ENCODE data around the gene PPIL4.

The PPIL4 gene, protein sequence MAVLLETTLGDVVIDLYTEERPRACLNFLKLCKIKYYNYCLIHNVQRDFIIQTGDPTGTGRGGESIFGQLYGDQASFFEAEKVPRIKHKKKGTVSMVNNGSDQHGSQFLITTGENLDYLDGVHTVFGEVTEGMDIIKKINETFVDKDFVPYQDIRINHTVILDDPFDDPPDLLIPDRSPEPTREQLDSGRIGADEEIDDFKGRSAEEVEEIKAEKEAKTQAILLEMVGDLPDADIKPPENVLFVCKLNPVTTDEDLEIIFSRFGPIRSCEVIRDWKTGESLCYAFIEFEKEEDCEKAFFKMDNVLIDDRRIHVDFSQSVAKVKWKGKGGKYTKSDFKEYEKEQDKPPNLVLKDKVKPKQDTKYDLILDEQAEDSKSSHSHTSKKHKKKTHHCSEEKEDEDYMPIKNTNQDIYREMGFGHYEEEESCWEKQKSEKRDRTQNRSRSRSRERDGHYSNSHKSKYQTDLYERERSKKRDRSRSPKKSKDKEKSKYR

DNA sequence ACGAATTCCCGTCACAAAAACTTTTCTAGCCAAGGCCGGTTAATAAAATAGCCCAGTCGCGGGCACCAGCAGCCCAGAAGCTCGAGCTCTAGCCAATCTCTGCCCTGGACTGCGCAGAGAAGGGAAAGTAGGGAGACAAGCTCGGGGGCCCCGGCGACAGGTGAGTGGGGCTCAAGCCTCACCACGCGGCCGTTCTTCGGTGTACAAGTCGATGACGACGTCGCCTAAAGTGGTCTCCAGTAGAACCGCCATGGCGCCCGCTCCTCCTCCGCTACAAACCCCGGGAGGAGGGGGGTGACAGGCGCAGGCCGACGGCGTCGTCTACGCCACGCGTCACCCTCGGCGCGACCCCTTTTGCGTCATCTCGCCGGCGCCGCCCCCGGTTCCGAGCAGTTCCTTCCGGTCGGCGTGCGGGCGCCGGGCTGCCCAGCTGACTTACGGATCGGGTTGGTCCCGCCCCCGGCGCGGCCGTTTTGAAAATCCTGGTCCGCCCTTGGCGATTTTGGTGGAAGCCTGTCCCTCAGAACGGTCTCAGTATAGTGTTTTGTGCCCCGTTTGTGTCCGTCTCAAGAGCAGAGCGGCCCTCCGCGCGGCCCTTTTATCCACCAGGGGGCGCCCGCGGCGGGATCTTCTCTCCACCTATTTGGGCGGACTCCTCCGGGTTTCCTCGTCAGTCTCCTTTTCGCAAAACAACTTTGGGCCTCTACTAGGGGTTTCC, at the start of gene PPIL4:
Gene PPIL4 (minus strand): TSS at position 290 of the 718 bp plus-strand sequence. CDS start 38 bp downstream, at position 252.
- Histone ChIP-seq H3K36me3 (peaks cover under 1% of the 10 kb centered on the region; the same call in 1 of the 2 replicates), H3K4me2 (peak within 1 kb of the TSS; percentile 93), H3K9me3 (no peaks in the 10 kb centered on the region), H4K20me1 (peaks cover 43% of the 10 kb centered on the region), H3K9ac (peak within 1 kb of the TSS; percentile 93), H3K27ac (peak within 1 kb of the TSS; percentile 87), H3K4me3 (peak within 1 kb of the TSS; percentile 91), H3K4me1 (peaks cover 34% of the 10 kb centered on the region), H3K27me3 (no peaks in the 10 kb centered on the region)
- TF ChIP-seq Cebpa-rat (IDR thresholded peaks at IDR 0.05), result no peak

DNA sequence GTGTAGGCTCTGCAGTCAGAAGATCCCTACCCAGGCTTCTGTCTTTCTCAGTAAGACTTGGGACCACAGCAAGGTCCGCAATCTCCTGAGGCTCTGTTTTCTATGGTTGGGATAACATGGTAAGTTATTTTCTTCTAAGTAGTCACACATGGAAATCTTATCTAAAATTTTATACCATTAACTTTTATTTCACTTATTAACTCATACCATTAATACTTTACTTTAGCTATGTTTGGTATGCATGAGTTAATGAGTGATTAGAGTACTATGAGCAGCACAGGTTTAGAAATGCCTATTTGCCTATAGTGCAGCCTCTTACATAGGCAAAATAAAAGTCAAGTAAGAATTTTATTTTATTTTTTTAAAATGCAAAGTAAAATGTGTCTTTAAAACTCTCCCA, 47.6 kb upstream of the PPIL4 start:
- no peak overlapping the region for H3K9ac ChIP-seq
- no peak overlapping the region for H3K4me3 ChIP-seq
- H3K4me1 ChIP-seq, result no peaks in the 10 kb centered on the region
- H3K27ac ChIP-seq, result no peak overlapping the region
- H3K9me3 ChIP-seq, result no peaks in the 10 kb centered on the region
- no peaks in the 10 kb centered on the region for H3K27me3 ChIP-seq
- no peaks in the 10 kb centered on the region for H4K20me1 ChIP-seq
- no peak overlapping the region for H3K4me2 ChIP-seq
- no peak for TF ChIP-seq Cebpa-rat (IDR thresholded peaks at IDR 0.05)
- peaks cover 91% of the 10 kb centered on the region for H3K36me3 ChIP-seq

DNA sequence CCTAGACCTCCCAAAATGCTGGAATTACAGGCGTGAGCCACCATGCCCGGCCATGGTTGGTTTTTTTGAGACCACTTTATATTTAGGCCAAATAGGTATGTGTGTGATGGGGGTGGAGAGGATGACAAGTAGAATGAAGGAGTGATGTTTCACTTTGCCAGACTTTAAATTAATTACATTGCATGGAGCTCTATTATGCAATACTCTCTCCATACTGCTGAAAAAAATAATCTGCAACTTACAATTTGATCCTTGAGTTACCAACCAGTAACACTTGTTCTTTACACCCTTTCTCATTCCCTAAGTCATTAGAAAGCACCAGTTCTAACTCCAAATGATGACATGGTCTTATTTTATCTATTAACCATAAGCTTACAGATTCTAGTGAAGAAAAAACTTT, 47.1 kb upstream of the PPIL4 start:
- Histone ChIP-seq H3K4me2 (no peak overlapping the region), H3K4me3 (no peak overlapping the region), H3K4me1 (no peaks in the 10 kb centered on the region), H3K27ac (no peak overlapping the region), H3K27me3 (no peaks in the 10 kb centered on the region), H3K9ac (no peak overlapping the region), H3K9me3 (no peaks in the 10 kb centered on the region), H3K36me3 (peaks cover 88% of the 10 kb centered on the region), H4K20me1 (no peaks in the 10 kb centered on the region)
- TF ChIP-seq Cebpa-rat (IDR thresholded peaks at IDR 0.05), result no peak

DNA sequence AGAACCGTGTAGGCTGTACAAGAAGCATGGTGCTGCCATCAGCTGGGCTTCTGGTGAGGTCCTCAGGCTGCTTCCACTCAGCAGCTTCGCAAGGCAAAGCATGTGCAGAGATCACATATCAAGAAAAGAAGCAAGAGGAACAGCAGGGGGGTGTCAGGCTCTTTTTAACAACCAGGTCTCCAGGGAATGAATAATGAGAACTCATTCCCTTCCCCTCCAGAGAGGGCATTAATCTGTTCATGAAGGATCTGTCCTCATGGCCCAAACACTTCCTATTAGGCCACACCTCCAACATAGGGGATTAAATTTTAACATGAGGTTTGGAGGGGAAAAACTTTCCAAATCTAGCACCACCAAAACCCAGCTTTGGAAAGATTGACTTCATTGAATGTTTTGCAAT, 40.3 kb upstream of the PPIL4 start:
- TF ChIP-seq Cebpa-rat (IDR thresholded peaks at IDR 0.05), result no peak
- H3K9me3 ChIP-seq, result no peaks in the 10 kb centered on the region
- H3K9ac ChIP-seq, result no peak overlapping the region
- no peak overlapping the region for H3K4me2 ChIP-seq
- no peaks in the 10 kb centered on the region for H4K20me1 ChIP-seq
- H3K4me3 ChIP-seq, result no peak overlapping the region
- no peak overlapping the region for H3K27ac ChIP-seq
- H3K4me1 ChIP-seq, result no peaks in the 10 kb centered on the region
- peaks cover 82% of the 10 kb centered on the region for H3K36me3 ChIP-seq
- no peaks in the 10 kb centered on the region for H3K27me3 ChIP-seq

DNA sequence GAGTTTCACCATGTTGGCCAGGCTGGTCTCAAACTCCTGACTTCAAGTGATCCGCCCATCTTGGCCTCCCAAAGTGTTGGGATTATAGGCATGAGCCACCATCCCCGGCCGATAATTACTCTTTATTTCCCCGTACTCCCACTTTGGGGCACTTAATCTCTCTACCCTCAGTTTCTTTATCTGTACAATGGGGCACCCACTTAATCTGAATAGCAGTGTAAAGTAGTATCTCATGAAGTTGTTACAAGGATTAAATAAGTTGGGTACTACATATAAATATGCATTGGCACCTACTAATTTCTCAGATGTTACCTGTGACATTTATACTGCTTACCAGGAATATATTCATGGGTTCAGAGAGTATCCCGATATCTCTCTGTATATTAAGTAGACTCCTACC, 35.5 kb upstream of the PPIL4 start:
- no peak overlapping the region for H3K4me2 ChIP-seq
- no peaks in the 10 kb centered on the region for H3K4me1 ChIP-seq
- TF ChIP-seq Cebpa-rat (IDR thresholded peaks at IDR 0.05), result no peak
- H3K27ac ChIP-seq, result no peak overlapping the region
- no peak overlapping the region for H3K9ac ChIP-seq
- H4K20me1 ChIP-seq, result peaks cover 12% of the 10 kb centered on the region; the same call in 1 of the 2 replicates
- peaks cover 74% of the 10 kb centered on the region for H3K36me3 ChIP-seq
- no peaks in the 10 kb centered on the region for H3K9me3 ChIP-seq
- no peak overlapping the region for H3K4me3 ChIP-seq
- no peaks in the 10 kb centered on the region for H3K27me3 ChIP-seq

DNA sequence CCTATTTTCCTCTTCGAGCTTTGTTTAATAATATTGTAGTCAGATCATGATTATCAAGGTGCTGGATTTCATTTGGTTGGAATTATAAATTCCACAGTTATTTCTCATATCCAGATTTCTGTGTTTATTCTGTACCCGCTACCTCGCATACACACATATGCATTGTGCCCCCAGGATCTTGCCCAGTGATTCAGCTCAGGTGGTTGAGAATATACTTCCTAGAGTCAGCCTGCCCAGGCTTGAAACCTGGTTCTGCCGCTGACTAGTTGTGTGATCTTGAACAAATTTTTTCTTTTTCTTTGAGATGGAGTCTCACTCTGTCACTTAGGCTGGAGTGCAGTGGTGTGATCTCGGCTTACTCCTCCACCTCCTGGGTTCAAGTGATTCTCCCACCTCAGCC, 35.0 kb upstream of the PPIL4 start:
- peaks cover 12% of the 10 kb centered on the region; the same call in 1 of the 2 replicates for H4K20me1 ChIP-seq
- no peak for TF ChIP-seq Cebpa-rat (IDR thresholded peaks at IDR 0.05)
- no peaks in the 10 kb centered on the region for H3K4me1 ChIP-seq
- no peak overlapping the region for H3K4me2 ChIP-seq
- H3K9ac ChIP-seq, result no peak overlapping the region
- H3K9me3 ChIP-seq, result no peaks in the 10 kb centered on the region
- H3K27me3 ChIP-seq, result no peaks in the 10 kb centered on the region
- H3K27ac ChIP-seq, result no peak overlapping the region
- H3K4me3 ChIP-seq, result no peak overlapping the region
- peaks cover 74% of the 10 kb centered on the region for H3K36me3 ChIP-seq

DNA sequence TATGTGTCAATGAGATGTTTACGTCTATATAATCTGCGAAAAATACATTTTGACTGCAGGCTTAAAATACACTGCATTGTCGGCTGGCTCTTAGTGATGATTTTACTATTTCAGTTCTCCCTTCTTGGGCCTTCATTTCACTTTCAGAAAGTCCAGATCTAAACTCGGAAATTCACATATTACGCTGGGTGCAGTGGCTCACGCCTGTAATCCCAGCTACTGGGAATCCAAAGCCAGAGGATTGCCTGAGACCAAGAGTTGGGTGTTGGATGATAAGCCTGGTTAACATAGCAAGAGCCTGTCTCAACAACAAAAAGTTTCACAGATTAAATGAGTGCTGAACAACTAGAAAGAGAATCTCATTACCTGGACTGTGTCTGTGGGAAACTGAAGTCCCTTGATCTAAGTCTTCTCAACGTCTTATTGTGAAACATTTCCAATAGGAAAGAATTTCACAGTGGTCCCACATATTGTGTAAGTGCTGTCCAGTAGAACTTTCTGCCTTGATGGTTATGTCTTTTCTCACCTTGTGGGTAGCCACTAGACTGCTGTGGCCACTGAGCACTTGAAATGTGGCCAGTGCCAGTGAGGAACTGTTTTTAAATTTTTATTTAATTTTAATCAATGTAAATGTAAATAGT, 22.2 kb upstream of the PPIL4 start:
- peaks cover 59% of the 10 kb centered on the region for H4K20me1 ChIP-seq
- peaks cover 6% of the 10 kb centered on the region for H3K36me3 ChIP-seq
- H3K4me1 ChIP-seq, result peaks cover 21% of the 10 kb centered on the region
- no peak for TF ChIP-seq Cebpa-rat (IDR thresholded peaks at IDR 0.05)
- no peak overlapping the region for H3K27ac ChIP-seq
- H3K9ac ChIP-seq, result no peak overlapping the region
- H3K4me2 ChIP-seq, result peak overlapping the region; percentile 82; the same call in 1 of the 2 replicates
- H3K9me3 ChIP-seq, result no peaks in the 10 kb centered on the region
- no peak overlapping the region for H3K4me3 ChIP-seq
- H3K27me3 ChIP-seq, result no peaks in the 10 kb centered on the region

DNA sequence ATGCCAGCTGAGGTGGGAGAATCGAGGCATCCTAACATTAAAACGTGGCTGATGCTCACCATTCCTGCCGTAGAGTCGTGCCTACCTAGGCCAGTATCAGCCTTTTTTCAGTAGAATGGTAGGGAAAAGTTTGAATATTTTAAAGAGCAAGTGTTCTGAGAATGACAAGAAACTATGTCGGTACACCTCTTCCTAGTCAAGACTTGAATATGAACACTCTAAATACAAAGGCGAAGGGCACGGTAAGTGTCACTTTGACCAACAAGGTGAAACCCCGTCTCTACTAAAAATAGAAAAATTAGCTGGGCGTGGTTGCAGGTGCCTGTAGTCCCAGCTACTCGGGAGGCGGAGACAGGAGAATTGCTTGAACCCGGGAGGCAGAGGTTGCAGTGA, 21.3 kb upstream of the PPIL4 start:
- H3K4me2 ChIP-seq, result peak overlapping the region; percentile 82
- H4K20me1 ChIP-seq, result peaks cover 52% of the 10 kb centered on the region
- H3K4me3 ChIP-seq, result peak overlapping the region; percentile 99
- peaks cover 21% of the 10 kb centered on the region for H3K4me1 ChIP-seq
- no peak for TF ChIP-seq Cebpa-rat (IDR thresholded peaks at IDR 0.05)
- H3K36me3 ChIP-seq, result no peaks in the 10 kb centered on the region
- no peaks in the 10 kb centered on the region for H3K9me3 ChIP-seq
- H3K27ac ChIP-seq, result peak overlapping the region; percentile 87
- H3K9ac ChIP-seq, result peak overlapping the region; percentile 94
- no peaks in the 10 kb centered on the region for H3K27me3 ChIP-seq

DNA sequence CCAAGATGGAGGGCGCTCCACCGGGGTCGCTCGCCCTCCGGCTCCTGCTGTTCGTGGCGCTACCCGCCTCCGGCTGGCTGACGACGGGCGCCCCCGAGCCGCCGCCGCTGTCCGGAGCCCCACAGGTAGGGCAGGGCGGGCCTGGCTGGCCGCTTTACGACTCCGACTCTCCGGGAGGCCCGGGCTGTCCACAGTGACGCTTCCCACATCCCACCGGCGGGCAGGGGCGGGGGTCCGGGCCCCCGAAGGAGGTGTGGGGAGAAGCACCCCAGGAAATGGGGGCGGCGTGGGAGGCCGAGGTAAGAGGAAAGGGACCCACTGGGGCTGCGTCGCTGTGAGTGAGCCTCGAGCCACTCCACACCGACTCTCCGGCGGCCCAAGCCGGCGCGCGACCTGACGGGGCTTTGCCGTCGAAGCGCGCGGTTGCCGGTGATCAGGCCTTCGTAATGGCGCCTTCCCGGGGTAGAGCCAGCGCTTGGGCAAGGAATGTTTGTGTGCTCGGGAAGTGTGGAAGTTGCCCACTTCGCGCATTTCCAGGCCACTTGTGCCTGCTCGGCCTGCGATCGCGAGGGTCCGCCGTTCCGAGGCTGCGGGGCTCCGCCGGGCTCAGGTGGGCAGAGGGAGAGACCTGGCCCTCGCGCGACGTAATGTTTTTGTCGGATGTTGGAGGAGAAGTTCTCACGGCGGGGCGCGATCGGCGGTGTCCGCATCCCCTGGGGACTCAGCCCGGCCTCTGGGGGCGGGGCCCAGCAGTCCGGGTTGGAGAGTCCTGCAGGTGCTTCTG, 20.8 kb upstream of the PPIL4 start:
- Histone ChIP-seq H3K9ac (peak overlapping the region; percentile 94), H3K4me3 (peak overlapping the region; percentile 99), H3K4me2 (peak overlapping the region; percentile 82), H4K20me1 (peaks cover 46% of the 10 kb centered on the region), H3K36me3 (no peaks in the 10 kb centered on the region), H3K4me1 (peaks cover 21% of the 10 kb centered on the region), H3K9me3 (no peaks in the 10 kb centered on the region), H3K27me3 (no peaks in the 10 kb centered on the region), H3K27ac (peak overlapping the region; percentile 87)
- no peak for TF ChIP-seq Cebpa-rat (IDR thresholded peaks at IDR 0.05)

All from BLaER1 (cell line).